Measurements from ENCODE around the gene KANTR.

The KANTR gene

DNA sequence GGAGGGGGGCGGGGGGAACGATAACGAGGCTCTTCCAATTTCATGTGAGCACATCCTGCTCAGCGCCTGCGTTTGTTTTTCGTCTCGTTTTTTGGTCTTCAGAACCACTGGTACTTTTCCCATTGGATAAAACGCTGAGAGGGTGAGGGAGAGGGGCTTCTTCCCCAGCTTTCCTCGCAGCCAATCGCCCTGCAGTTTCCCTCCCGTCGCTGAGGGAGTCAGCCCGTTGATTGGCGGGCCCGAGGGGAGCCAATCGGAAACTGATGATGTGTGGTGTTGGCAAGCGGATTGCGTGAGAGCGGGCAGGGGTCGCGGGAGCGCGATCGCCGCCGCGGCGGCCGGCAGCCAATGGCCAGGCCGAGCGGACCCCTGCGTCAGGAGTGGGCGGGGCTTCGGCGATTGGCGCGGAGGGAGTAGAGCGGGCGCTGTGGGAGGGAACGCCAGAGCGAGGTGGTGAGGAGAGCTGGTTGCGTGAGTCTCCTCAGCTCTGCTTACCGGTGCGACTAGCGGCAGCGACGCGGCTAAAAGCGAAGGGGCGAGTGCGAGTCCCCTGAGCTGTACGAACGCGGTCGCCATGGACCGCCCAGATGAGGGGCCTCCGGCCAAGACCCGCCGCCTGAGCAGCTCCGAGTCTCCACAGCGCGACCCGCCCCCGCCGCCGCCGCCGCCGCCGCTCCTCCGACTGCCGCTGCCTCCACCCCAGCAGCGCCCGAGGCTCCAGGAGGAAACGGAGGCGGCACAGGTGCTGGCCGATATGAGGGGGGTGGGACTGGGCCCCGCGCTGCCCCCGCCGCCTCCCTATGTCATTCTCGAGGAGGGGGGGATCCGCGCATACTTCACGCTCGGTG lies 11.8 kb upstream of the KANTR start, which contains the start of gene TSPYL2:
Gene TSPYL2 (plus strand): TSS at position 443 of the 848 bp plus-strand sequence. CDS start 132 bp downstream, at position 575.
- peak; percentile 70 for FAIRE-seq
- DNase-seq (ENCODE audit: low spot score), result peak; percentile 83

DNA sequence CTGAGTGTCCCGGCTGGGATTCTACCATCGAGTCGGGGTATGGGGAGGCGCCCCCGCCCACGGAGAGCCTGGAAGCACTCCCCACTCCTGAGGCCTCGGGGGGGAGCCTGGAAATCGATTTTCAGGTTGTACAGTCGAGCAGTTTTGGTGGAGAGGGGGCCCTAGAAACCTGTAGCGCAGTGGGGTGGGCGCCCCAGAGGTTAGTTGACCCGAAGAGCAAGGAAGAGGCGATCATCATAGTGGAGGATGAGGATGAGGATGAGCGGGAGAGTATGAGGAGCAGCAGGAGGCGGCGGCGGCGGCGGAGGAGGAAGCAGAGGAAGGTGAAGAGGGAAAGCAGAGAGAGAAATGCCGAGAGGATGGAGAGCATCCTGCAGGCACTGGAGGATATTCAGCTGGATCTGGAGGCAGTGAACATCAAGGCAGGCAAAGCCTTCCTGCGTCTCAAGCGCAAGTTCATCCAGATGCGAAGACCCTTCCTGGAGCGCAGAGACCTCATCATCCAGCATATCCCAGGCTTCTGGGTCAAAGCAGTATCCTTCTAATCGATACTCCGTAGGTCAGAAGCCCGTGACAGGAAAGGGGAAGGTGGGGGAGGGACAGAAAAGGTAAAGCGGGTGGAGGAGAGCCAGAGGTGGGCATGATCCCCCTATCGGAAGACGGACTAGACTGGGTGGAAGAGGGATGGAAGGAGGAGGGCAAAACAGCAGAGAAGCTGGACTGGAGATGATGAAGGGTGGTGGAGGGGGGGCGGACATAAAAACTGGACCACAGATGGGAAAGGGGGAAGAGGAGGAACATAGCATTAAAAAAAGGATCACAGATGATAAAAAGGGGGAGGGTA lies 10.9 kb upstream of the KANTR start:
- DNase-seq (ENCODE audit: low spot score), result no peak
- no peak for FAIRE-seq

DNA sequence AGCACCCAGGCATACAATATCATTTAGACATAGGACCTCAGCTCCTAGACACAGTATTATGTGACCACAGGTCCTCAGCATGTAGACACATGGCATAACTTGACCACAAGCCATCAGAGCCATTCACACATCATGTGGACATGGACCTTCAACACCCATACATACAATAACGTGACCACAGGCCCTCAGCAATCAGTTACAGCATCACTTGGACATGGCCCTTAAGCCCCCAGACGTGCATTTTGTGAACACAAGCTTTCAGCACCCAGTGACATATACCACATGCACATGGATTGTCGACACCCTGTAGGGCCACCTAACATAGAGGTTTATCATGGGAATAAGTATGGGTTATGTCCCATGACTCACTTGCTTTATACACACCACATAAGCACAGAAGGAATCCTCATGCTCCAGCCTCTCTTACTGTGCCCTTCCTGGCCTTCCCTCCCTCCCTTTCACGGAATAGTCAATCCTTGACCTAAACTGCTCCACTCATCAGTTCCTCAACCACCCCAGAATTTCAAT lies 9.8 kb upstream of the KANTR start:
- DNase-seq (ENCODE audit: low spot score) (no peak), FAIRE-seq (no peak)

DNA sequence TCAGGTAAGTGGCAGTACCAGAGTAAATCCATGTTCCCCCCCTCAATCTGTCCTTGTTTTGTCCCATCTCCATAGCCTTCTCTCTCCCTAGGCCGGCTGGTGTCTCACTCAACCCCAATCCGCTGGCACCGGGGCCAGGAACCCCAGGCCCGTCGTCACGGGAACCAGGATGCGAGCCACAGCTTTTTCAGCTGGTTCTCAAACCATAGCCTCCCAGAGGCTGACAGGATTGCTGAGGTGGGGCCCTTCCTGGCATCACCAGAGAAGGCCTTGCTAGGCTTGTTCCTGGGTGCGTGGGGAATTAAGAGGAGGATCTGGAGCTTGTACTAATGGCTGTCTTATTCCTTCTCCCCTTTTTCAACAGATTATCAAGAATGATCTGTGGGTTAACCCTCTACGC lies 9.1 kb upstream of the KANTR start:
- no peak for FAIRE-seq
- no peak for DNase-seq (ENCODE audit: low spot score)

DNA sequence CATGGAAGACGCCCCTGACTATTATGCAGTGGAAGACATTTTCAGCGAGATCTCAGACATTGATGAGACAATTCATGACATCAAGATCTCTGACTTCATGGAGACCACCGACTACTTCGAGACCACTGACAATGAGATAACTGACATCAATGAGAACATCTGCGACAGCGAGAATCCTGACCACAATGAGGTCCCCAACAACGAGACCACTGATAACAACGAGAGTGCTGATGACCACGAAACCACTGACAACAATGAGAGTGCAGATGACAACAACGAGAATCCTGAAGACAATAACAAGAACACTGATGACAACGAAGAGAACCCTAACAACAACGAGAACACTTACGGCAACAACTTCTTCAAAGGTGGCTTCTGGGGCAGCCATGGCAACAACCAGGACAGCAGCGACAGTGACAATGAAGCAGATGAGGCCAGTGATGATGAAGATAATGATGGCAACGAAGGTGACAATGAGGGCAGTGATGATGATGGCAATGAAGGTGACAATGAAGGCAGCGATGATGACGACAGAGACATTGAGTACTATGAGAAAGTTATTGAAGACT lies 8.2 kb upstream of the KANTR start:
- FAIRE-seq (no peak), DNase-seq (ENCODE audit: low spot score) (no peak)

DNA sequence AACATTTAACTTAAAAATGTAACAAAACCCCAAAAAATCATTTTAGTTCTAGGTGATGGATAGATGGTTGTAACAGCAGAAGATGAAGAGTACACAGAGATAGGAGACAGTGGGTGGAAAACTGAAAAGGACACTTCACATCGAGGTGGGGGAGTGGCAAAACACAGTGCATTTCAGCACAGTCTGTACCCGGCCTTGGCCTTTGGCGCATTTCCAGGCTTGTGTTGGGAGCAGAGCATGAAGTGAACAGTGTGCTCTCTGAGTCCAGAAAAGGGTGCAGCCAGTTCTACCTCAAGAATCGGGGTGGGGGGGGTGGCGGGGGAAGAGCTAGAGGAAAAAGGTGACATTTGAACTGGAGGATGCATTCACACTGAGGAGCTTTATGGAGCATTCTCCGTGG lies 7.5 kb upstream of the KANTR start:
- FAIRE-seq, result no peak
- no peak for DNase-seq (ENCODE audit: low spot score)

DNA sequence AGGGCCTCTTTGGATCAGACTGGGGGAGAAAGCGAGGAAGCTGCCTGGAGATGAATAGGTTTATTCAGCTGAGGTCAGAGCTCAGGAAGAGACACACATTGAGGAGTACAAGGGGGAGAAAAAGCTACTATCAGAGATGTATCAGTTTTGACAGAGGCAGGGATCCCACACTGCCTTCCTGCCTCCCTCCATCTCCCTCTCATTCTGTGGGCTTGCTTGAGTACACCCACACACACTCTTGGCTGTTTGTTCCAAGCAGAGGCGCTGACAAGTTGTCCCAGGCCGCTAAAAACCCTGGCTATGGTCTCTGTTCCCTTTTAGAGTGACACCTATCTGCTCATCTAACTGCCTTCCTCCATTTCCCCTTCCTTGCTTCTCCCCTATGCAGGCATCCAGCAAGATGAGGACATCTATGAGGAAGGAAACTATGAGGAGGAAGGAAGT lies 6.5 kb upstream of the KANTR start:
- DNase-seq (ENCODE audit: low spot score), result no peak
- FAIRE-seq, result no peak

DNA sequence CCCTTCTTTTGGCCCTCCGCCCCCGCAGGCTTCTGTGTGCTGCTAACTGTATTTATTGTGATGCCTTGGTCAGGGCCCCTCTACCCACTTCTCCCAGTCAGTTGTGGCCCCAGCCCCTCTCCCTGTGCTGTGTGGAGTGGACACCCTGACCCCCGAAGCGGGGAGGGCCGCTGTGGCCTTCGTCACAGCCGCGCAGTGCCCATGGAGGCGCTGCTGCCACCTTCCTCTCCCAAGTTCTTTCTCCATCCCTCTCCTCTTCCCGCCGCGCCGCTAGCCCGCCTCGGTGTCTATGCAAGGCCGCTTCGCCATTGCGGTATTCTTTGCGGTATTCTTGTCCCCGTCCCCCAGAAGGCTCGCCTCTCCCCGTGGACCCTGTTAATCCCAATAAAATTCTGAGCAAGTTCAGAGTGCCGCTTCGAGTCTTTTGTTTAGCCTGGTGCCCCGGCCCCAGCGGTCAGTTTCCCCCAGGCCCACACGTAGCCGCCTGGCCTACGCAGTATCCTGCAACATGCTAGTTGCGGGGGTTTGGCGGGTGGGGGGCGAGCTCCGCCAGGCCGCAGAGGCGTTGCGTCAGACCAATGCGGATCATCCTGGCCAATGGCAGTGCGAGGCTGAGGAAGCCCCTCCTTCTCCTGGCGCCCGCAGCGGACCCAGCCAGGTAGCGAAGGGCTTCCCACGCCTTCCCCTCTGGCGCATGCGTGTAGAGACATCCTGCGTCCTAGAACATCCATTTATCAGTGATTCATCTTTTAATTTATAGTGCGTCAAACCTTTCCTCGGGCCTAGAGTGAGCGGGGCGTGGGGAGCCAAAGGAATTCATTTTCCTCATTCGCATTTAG lies 5.6 kb upstream of the KANTR start:
- DNase-seq (ENCODE audit: low spot score) (no peak), FAIRE-seq (no peak)

DNA sequence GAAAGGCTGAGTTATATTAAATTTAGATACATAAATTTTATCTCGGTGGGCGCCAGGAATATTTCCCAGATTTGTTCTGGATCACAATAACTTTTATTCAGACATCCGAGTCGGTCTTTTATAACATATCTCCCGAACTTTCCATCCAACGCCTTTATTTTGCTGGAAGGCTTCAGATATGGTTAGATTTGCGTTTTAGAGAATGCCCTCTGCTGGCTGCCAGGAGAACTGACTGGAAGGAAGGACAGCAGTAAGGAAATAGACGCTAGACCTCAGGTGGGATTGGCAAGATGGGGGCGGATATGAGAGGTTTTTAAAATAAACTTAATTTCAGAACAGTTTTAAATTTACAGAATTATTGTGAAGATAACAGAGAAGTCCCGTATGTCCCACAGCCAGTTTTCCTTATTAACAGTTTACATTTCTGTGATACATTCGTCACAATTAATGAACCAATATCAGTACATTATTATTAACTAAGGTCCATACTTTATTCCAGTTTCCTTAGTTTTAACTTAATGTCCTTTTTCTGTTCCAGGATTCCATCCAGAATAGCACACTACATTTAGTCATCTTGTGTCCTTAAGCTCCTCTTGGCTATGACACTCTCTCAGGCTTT lies 4.6 kb upstream of the KANTR start:
- DNase-seq (ENCODE audit: low spot score), result peak; percentile 11

DNA sequence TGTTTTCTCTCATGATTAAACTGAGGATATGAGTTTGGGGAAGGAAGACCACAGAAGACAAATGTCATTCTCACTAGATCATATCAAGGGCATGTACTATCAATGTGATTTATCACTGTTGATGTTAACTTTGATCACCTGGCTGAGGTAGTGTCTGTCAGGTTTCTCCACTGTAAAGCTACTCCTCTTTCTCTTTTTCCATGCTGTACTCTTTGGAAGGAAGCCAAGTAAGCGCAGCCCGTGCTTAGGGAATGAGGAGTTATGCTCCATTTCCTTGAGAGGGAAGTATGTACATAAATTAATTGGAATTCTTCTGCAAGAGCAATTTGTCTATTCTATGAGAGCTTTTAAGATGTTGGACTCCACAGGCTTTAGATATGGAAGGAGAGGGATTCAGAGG lies 4.0 kb upstream of the KANTR start:
- DNase-seq (ENCODE audit: low spot score) (no peak), FAIRE-seq (no peak)

More for the DNA sequence above, 4.6 kb upstream of the KANTR start:
- FAIRE-seq, result peak; percentile 71

- DNase-seq (ENCODE audit: low spot score), result no peak
- FAIRE-seq, result no peak
These were observed 2.6 kb upstream of the KANTR start for GRCh38 chrX:53091354-53091753.

DNA sequence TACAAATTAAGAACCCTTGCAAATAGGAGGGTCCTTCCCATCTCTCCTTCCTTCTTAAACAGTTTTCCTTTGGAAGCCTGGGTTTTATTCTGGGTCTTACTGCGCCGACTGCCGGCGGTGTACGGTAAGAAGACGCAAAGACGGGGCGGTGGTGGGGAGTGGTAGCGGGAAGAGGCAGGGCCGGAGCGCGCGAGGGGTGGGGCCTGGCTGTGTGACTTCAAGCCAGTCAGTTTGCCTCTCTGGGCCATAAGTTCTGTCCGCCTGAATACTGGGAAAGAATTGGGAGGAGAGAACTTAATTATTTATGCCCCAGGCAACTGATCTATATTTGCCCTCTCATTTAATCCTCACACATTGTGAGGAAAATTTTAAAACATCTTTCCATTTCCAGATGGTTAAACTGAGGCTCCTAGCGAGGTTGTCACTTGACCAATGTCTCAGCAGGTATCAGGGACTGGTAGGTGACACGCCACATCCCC lies 726 bp upstream of the KANTR start:
- DNase-seq (ENCODE audit: low spot score) (peak; percentile 59), FAIRE-seq (peak; percentile 79)

DNA sequence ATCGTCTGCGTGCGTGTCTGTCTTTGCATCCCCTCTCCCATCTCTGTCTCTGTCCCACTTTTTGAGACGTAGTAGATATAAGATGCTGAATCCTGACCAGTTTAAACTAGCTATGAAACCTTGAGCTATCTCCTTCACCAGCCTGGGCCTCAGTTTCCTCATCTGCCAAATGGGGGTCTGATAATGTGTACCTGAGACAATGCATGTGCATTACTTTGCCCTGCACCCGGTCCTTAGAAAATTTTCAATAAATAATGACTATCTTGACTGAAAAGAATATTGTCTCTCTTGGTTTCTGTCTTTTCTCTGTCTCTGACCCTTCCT lies 602 bp downstream of the KANTR start:
- DNase-seq (ENCODE audit: low spot score), result no peak
- FAIRE-seq, result no peak

DNA sequence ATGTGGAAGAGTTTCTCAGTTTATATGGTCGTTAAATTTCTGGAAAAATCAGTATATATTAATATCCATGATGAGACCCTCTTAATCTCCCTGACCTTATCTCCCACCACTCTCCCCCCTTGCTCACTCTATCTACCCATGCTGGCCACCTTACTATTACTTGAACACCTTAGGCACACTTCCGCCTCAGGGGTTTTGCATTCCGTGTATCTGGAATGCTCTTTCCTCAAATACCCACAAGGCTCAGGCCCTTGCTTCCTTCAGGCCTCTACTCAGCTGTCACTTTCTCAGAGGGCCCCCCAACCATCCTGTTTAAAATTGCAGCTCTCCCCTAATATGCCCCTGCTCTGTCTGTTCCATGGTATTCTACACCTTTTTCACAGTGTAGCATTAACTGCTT lies 1.9 kb downstream of the KANTR start:
- FAIRE-seq, result no peak
- DNase-seq (ENCODE audit: low spot score), result no peak

DNA sequence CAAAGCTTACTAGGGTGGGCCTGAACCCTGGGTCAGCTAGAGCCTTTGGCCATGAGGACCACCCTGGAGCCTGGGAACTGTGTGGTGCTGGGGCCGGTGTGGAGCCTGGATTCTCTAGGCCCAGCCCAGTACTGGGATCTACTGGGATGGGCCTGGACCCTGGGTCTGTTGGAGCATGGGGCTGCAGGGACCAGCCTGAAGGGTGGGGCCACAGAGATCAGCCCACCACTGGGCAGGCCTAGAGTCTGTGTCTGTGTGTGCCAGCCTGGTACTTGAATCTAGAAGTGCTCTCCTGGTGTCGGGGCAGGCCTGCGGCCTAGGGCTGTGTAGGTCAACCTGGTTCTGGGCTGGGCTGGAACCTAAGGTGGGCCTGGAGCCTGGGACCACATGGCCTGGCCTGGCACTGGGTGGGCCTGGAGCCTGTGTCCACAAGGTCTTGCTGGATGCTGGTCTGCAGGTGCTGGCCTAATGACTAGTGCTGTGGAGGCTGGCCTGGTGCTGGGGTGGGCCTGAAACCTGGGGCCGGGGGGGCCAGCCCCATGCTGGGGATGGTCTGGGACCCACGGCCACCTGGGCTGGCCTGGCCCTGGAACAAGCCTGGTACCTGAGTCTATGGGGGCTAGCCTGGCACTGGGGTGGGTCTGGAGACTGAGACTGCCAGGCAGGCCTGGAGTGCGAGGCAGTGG lies 21.1 kb downstream of the KANTR start:
- no peak for DNase-seq (ENCODE audit: low spot score)
- FAIRE-seq, result no peak

- DNase-seq (ENCODE audit: low spot score), result no peak
- FAIRE-seq, result no peak
These were observed 21.6 kb downstream of the KANTR start for GRCh38 chrX:53115550-53115874.

- DNase-seq (ENCODE audit: low spot score) (no peak), FAIRE-seq (no peak)
These were observed 22.2 kb downstream of the KANTR start for GRCh38 chrX:53116101-53116500.

- FAIRE-seq (no peak), DNase-seq (ENCODE audit: low spot score) (no peak)
These were observed 28.1 kb downstream of the KANTR start for GRCh38 chrX:53122013-53122412.

GRCh38 chrX:53125506-53125905 lies 31.6 kb downstream of the KANTR start:
- FAIRE-seq, result no peak
- no peak for DNase-seq (ENCODE audit: low spot score)

DNA sequence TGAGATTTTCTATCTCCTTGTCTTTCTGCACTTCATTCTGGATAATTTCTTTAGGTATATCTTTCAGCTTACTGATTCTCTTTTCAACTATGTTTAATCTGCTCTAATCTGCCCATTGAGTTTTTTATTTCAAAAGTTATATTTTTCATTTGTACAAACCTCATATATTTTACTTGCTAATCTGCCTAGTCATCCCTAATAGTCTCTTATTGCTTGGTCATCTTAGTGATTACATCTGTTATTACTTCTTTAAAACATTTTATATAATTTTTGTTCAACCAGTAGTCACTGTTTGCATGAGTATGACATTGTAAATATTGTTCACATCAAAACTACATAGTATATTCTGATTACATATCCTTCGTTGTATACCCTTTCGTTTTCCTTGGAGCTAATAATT lies 32.4 kb downstream of the KANTR start:
- no peak for DNase-seq (ENCODE audit: low spot score)
- FAIRE-seq, result no peak

Measured in RCC 7860 (cell line).